DOHH2 (cell line): ENCODE data around the gene FGA.

Experiments
- H3F3A ChIP-seq: fragments of 200-600 bp; sonication (generic), shearing (Covaris generic); 2 replicates; pipeline ENCODE4 v1.6.0; 2016; ENCODE audit warnings: antibody characterized with exemption, mild to moderate bottlenecking; ENCODE audit not compliant: control insufficient read depth, insufficient read depth
- H3K27ac ChIP-seq: fragments of 200-600 bp; sonication (generic); 2 replicates; pipeline ENCODE4 v1.5.1; 2014; ENCODE audit warnings: low read depth, mild to moderate bottlenecking, low read length, moderate library complexity
- H3K27me3 ChIP-seq: fragments of 200-600 bp; sonication (generic); 2 replicates; pipeline ENCODE4 v1.6.1; 2014; ENCODE audit warnings: mild to moderate bottlenecking, low read length, mixed read lengths; ENCODE audit not compliant: control insufficient read depth
- H3K36me3 ChIP-seq: fragments of 200-600 bp; sonication (generic); 2 replicates; pipeline ENCODE4 v1.6.1; 2014; ENCODE audit warnings: mild to moderate bottlenecking, low read length, moderate library complexity, mixed read lengths; ENCODE audit not compliant: control insufficient read depth
- H3K4me1 ChIP-seq: fragments of 200-600 bp; sonication (generic); 2 replicates; pipeline ENCODE4 v1.6.1; 2014; ENCODE audit warnings: mild to moderate bottlenecking, low read length, mixed read lengths; ENCODE audit not compliant: control insufficient read depth
- H3K4me2 ChIP-seq: fragments of 200-600 bp; sonication (generic); 2 replicates; pipeline ENCODE4 v1.6.0; 2014; ENCODE audit warnings: mild to moderate bottlenecking, low read length, moderate library complexity
- H3K4me3 ChIP-seq: fragments of 200-600 bp; sonication (generic); 2 replicates; pipeline ENCODE4 v1.5.1; 2014; ENCODE audit warnings: mild to moderate bottlenecking, low read length, mixed read lengths
- H3K79me2 ChIP-seq: fragments of 200-600 bp; sonication (generic); 2 replicates; pipeline ENCODE4 v1.6.1; 2014; ENCODE audit warnings: mild to moderate bottlenecking, low read length, mixed read lengths; ENCODE audit not compliant: control insufficient read depth
- H3K9me2 ChIP-seq: fragments of 200-600 bp; sonication (generic); replicated peaks from 2 replicates; pipeline ENCODE4 v1.6.1; 2014; ENCODE audit warnings: mild to moderate bottlenecking, low read length, mixed read lengths; ENCODE audit not compliant: control insufficient read depth
- H3K9me3 ChIP-seq: fragments of 200-600 bp; sonication (generic); 2 replicates; pipeline ENCODE4 v1.6.1; 2014; ENCODE audit warnings: antibody characterized with exemption, low read length, mixed read lengths; ENCODE audit not compliant: control insufficient read depth, insufficient read depth
- H4K20me1 ChIP-seq: fragments of 200-600 bp; sonication (generic); 2 replicates; pipeline ENCODE4 v1.6.0; 2014; ENCODE audit warnings: low read depth, mild to moderate bottlenecking, antibody characterized with exemption, low read length, moderate library complexity; ENCODE audit not compliant: control insufficient read depth, insufficient read depth
- EZH2phosphoT487 ChIP-seq: fragments of 200-600 bp; sonication (generic); IDR thresholded peaks from 2 replicates; pipeline ENCODE4 v1.6.1; 2017; ENCODE audit warnings: borderline replicate concordance, mild to moderate bottlenecking, antibody characterized with exemption, low read length, moderate library complexity, mixed read lengths
- TF ChIP-seq, protein P1 (sequence below): fragments of 200-600 bp; sonication (generic); IDR thresholded peaks from one replicate; pipeline ENCODE4 v1.5.1; 2014; ENCODE audit warnings: antibody characterized with exemption, mild to moderate bottlenecking, low read depth, low read length; ENCODE audit not compliant: poor library complexity, severe bottlenecking

The FGA gene

DNA sequence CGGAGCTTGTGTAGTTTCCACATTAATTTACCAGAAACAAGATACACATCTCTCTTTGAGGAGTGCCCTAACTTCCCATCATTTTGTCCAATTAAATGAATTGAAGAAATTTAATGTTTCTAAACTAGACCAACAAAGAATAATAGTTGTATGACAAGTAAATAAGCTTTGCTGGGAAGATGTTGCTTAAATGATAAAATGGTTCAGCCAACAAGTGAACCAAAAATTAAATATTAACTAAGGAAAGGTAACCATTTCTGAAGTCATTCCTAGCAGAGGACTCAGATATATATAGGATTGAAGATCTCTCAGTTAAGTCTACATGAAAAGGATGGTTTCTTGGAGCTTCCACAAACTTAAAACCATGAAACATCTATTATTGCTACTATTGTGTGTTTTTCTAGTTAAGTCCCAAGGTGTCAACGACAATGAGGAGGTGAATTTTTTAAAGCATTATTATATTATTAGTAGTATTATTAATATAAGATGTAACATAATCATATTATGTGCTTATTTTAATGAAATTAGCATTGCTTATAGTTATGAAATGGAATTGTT, 27.8 kb downstream of the FGA start, which contains the start of gene FGB:
FGB (plus strand) TSS at position 315 of the 558 bp plus-strand sequence; CDS start at position 323, 8 bp downstream.
- Histone ChIP-seq H3F3A (no peaks in the 10 kb centered on the region), H3K27me3 (no peaks in the 10 kb centered on the region; the same call in 1 of the 2 replicates), H3K4me2 (no peak within 1 kb of the TSS), H3K9me2 (no peaks in the 10 kb centered on the region), H3K79me2 (no peaks in the 10 kb centered on the region), H3K9me3 (no peaks in the 10 kb centered on the region), H3K36me3 (no peaks in the 10 kb centered on the region), H3K4me3 (no peak within 1 kb of the TSS), H3K27ac (no peak within 1 kb of the TSS), H3K4me1 (no peaks in the 10 kb centered on the region), H4K20me1 (no peaks in the 10 kb centered on the region)
- no peak for TF ChIP-seq EZH2phosphoT487
- TF ChIP-seq, protein P1, sequence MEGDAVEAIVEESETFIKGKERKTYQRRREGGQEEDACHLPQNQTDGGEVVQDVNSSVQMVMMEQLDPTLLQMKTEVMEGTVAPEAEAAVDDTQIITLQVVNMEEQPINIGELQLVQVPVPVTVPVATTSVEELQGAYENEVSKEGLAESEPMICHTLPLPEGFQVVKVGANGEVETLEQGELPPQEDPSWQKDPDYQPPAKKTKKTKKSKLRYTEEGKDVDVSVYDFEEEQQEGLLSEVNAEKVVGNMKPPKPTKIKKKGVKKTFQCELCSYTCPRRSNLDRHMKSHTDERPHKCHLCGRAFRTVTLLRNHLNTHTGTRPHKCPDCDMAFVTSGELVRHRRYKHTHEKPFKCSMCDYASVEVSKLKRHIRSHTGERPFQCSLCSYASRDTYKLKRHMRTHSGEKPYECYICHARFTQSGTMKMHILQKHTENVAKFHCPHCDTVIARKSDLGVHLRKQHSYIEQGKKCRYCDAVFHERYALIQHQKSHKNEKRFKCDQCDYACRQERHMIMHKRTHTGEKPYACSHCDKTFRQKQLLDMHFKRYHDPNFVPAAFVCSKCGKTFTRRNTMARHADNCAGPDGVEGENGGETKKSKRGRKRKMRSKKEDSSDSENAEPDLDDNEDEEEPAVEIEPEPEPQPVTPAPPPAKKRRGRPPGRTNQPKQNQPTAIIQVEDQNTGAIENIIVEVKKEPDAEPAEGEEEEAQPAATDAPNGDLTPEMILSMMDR, result no peak

DNA sequence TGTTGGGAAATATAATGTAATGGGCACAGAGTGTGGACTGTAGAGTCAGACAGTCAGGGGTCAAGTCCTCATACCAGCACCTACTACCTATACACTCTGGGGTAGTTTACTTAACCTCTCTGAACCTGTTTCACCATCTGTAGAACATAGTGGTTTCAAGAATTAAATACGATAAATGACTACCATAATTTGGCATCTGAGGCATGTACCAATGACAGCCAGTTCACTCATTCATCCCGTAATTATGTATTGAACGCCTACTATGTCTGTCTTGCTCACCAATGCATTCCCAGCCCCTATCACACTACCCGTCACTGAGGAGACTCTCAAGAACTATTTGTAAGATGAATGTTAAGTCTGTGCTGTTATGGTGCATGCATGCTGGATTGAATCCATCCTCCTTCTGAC, 29.7 kb downstream of the FGA start:
- no peak for TF ChIP-seq EZH2phosphoT487
- TF ChIP-seq, protein P1, result no peak
- Histone ChIP-seq H3K27me3 (no peaks in the 10 kb centered on the region), H3K9me2 (no peaks in the 10 kb centered on the region), H3K9me3 (no peaks in the 10 kb centered on the region), H3K27ac (no peak overlapping the region), H3K36me3 (no peaks in the 10 kb centered on the region), H3K4me2 (no peak overlapping the region), H4K20me1 (no peaks in the 10 kb centered on the region), H3K4me3 (no peak overlapping the region), H3K79me2 (no peaks in the 10 kb centered on the region), H3K4me1 (no peaks in the 10 kb centered on the region), H3F3A (no peaks in the 10 kb centered on the region)

DNA sequence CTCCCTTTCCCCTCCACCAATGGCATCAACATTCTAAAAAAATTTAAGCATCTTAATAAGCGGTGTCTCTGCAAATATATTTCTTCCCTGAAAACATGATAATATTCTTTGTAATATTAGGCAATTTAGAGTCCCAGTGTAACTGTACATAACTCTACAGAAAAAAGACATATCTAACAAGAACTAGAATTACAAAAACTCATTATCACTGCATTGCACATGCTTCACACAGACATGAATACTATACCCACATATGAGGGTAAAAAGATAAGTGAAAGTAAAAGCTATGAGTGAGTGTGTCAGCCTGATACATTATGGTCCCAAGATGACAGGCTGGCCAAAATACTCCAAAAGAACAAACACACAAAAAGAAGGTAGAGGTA, 30.1 kb downstream of the FGA start:
- H3F3A ChIP-seq, result no peaks in the 10 kb centered on the region
- TF ChIP-seq, protein P1, result no peak
- no peak for TF ChIP-seq EZH2phosphoT487
- H3K4me1 ChIP-seq, result no peaks in the 10 kb centered on the region
- no peaks in the 10 kb centered on the region for H4K20me1 ChIP-seq
- no peaks in the 10 kb centered on the region for H3K9me2 ChIP-seq
- H3K9me3 ChIP-seq, result no peaks in the 10 kb centered on the region
- no peaks in the 10 kb centered on the region for H3K79me2 ChIP-seq
- no peak overlapping the region for H3K4me3 ChIP-seq
- H3K36me3 ChIP-seq, result no peaks in the 10 kb centered on the region
- no peak overlapping the region for H3K27ac ChIP-seq
- H3K4me2 ChIP-seq, result no peak overlapping the region
- no peaks in the 10 kb centered on the region for H3K27me3 ChIP-seq
